ENCODE data around the gene PCID2. TPM values are rescaled to one million over a fixed set of nuclear protein-coding genes. Genes with fewer than 3 reads are reported as not detected.

PCID2 gene
- total and polyA plus RNA-seq, 2 experiments from 2014 or later: 79.6 to 107 TPM

- TF ChIP-seq CREB1 (CRISPR knock-in tag; IDR thresholded peaks at IDR 0.05; ENCODE audit: low read depth): no peak
- TF ChIP-seq EZH2 (IDR thresholded peaks at IDR 0.05; ENCODE audit: low read depth, unreplicated experiment): no peak
- TF ChIP-seq STAT1 (IDR thresholded peaks at IDR 0.05; ENCODE audit: unreplicated experiment): no peak
- TF ChIP-seq ETS1 (IDR thresholded peaks at IDR 0.05): no peak
- no peak for TF ChIP-seq JUNB (IDR thresholded peaks at IDR 0.05; ENCODE audit: unreplicated experiment)
- no peak for TF ChIP-seq POLR2AphosphoS5 (IDR thresholded peaks at IDR 0.05; ENCODE audit: low read depth)
- no peak for TF ChIP-seq EZH2phosphoT487 (IDR thresholded peaks at IDR 0.05; ENCODE audit: unreplicated experiment)
- TF ChIP-seq ZNF114 (CRISPR knock-in tag; IDR thresholded peaks at IDR 0.05): no peak
These were observed 514 bp downstream of the PCID2 start (continued) for GRCh38 chr13:113207890-113208420.

DNA sequence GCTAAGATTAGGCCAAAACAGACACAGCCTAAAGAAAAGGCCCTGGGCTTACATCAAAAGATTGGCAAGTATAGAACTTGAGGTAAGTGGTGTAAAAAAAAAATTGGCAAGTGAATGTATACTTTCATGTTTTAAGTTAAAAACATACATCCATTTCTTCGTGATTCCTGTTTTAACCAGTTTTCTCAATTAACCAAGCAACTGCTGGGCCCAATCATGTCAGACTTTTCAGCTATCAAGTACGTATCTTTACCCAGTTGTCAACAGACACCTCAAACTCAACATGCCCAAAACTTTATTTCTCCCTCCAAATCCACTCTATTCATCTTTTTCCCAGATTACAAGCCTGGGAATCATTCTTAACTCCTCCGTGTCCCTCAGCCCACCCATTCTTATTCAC, 1.0 kb downstream of the PCID2 start:
- Histone ChIP-seq H3K36me3 (ENCODE audit: insufficient read depth) (no peaks in the 10 kb centered on the region), H3F3A (replicated peaks; ENCODE audit: low read depth) (0 out of 2 replicates have a peak, but pooled peaks cover 10% of the 10 kb centered on the region), H2AFZ (no peak overlapping the region), H3K27ac (ENCODE audit: low read depth) (peak overlapping the region; percentile 97; the same call in 1 of the 2 replicates), H3K9me2 (ENCODE audit: insufficient read depth) (no peaks in the 10 kb centered on the region), H3K27me3 (ENCODE audit: insufficient read depth) (no peaks in the 10 kb centered on the region), H3K4me2 (peak overlapping the region; percentile 86), H3K4me1 (ENCODE audit: insufficient read depth) (peaks cover 31% of the 10 kb centered on the region), H3K79me2 (replicated peaks; ENCODE audit: insufficient read depth) (peaks cover 85% of the 10 kb centered on the region), H4K20me1 (replicated peaks; ENCODE audit: insufficient read depth) (peaks cover 43% of the 10 kb centered on the region), H3K4me3 (peak overlapping the region; percentile 62)
- TF ChIP-seq ETS1 (IDR thresholded peaks at IDR 0.05): no peak
- Mint-ChIP-seq H3K36me3 (ENCODE audit: low read depth) (peaks cover 43% of the 10 kb centered on the region), H3K27ac (peak overlapping the region; percentile 77), H3K27me3 (ENCODE audit: insufficient read depth, low read depth, poor library complexity) (peaks cover 5% of the 10 kb centered on the region), H3K9me3 (no peaks in the 10 kb centered on the region), H3K4me1 (peaks cover 40% of the 10 kb centered on the region), H3K4me3 (peak overlapping the region; percentile 85)
- no peak for ATAC-seq
- DNase-seq (ENCODE audit: low spot score): no peak

GRCh38 chr13:113205428-113205931, 3.0 kb downstream of the PCID2 start:
- Histone ChIP-seq H3K27me3 (ENCODE audit: insufficient read depth) (no peaks in the 10 kb centered on the region), H4K20me1 (replicated peaks; ENCODE audit: insufficient read depth) (peaks cover 41% of the 10 kb centered on the region), H3K4me2 (0 out of 2 replicates have a peak overlapping the region, but pooled peaks have one; percentile 16), H3K27ac (ENCODE audit: low read depth) (peak overlapping the region; percentile 20; the same call in 1 of the 2 replicates), H3K79me2 (replicated peaks; ENCODE audit: insufficient read depth) (peaks cover 85% of the 10 kb centered on the region), H3K4me1 (ENCODE audit: insufficient read depth) (peaks cover 21% of the 10 kb centered on the region), H3K9me2 (ENCODE audit: insufficient read depth) (no peaks in the 10 kb centered on the region), H3K4me3 (no peak overlapping the region), H2AFZ (no peak overlapping the region), H3K36me3 (ENCODE audit: insufficient read depth) (no peaks in the 10 kb centered on the region), H3F3A (replicated peaks; ENCODE audit: low read depth) (no peaks in the 10 kb centered on the region)
- Mint-ChIP-seq H3K27me3 (ENCODE audit: insufficient read depth, low read depth, poor library complexity) (peaks cover 2% of the 10 kb centered on the region), H3K9me3 (no peaks in the 10 kb centered on the region), H3K27ac (peak overlapping the region; percentile 80; the same call in 1 of the 2 replicates), H3K4me3 (peak overlapping the region; percentile 10; the same call in 2 of the 3 replicates), H3K4me1 (peaks cover 25% of the 10 kb centered on the region), H3K36me3 (ENCODE audit: low read depth) (peaks cover 27% of the 10 kb centered on the region)
- no peak for ATAC-seq
- DNase-seq (ENCODE audit: low spot score): no peak
- TF ChIP-seq ETS1 (IDR thresholded peaks at IDR 0.05): no peak
- no peak for TF ChIP-seq STAT1 (IDR thresholded peaks at IDR 0.05; ENCODE audit: unreplicated experiment)
- TF ChIP-seq, protein P1, sequence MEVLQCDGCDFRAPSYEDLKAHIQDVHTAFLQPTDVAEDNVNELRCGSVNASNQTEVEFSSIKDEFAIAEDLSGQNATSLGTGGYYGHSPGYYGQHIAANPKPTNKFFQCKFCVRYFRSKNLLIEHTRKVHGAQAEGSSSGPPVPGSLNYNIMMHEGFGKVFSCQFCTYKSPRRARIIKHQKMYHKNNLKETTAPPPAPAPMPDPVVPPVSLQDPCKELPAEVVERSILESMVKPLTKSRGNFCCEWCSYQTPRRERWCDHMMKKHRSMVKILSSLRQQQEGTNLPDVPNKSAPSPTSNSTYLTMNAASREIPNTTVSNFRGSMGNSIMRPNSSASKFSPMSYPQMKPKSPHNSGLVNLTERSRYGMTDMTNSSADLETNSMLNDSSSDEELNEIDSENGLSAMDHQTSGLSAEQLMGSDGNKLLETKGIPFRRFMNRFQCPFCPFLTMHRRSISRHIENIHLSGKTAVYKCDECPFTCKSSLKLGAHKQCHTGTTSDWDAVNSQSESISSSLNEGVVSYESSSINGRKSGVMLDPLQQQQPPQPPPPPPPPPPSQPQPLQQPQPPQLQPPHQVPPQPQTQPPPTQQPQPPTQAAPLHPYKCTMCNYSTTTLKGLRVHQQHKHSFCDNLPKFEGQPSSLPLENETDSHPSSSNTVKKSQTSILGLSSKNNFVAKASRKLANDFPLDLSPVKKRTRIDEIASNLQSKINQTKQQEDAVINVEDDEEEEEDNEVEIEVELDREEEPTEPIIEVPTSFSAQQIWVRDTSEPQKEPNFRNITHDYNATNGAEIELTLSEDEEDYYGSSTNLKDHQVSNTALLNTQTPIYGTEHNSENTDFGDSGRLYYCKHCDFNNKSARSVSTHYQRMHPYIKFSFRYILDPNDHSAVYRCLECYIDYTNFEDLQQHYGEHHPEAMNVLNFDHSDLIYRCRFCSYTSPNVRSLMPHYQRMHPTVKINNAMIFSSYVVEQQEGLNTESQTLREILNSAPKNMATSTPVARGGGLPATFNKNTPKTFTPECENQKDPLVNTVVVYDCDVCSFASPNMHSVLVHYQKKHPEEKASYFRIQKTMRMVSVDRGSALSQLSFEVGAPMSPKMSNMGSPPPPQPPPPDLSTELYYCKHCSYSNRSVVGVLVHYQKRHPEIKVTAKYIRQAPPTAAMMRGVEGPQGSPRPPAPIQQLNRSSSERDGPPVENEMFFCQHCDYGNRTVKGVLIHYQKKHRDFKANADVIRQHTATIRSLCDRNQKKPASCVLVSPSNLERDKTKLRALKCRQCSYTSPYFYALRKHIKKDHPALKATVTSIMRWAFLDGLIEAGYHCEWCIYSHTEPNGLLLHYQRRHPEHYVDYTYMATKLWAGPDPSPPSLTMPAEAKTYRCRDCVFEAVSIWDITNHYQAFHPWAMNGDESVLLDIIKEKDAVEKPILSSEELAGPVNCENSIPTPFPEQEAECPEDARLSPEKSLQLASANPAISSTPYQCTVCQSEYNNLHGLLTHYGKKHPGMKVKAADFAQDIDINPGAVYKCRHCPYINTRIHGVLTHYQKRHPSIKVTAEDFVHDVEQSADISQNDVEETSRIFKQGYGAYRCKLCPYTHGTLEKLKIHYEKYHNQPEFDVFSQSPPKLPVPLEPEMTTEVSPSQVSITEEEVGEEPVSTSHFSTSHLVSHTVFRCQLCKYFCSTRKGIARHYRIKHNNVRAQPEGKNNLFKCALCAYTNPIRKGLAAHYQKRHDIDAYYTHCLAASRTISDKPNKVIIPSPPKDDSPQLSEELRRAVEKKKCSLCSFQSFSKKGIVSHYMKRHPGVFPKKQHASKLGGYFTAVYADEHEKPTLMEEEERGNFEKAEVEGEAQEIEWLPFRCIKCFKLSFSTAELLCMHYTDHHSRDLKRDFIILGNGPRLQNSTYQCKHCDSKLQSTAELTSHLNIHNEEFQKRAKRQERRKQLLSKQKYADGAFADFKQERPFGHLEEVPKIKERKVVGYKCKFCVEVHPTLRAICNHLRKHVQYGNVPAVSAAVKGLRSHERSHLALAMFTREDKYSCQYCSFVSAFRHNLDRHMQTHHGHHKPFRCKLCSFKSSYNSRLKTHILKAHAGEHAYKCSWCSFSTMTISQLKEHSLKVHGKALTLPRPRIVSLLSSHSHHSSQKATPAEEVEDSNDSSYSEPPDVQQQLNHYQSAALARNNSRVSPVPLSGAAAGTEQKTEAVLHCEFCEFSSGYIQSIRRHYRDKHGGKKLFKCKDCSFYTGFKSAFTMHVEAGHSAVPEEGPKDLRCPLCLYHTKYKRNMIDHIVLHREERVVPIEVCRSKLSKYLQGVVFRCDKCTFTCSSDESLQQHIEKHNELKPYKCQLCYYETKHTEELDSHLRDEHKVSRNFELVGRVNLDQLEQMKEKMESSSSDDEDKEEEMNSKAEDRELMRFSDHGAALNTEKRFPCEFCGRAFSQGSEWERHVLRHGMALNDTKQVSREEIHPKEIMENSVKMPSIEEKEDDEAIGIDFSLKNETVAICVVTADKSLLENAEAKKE (CRISPR knock-in tag; IDR thresholded peaks at IDR 0.05): no peak
